ENCODE measurements around the gene MMRN1. TPM values are rescaled to one million over a fixed set of nuclear protein-coding genes. Genes with fewer than 3 reads are reported as not detected.

MMRN1 gene
- total RNA-seq, 1 experiment from 2014 or later, result not detected

- H3K27ac ChIP-seq, result no peak overlapping the region
- no peaks in the 10 kb centered on the region for H3K36me3 ChIP-seq (ENCODE audit: low read depth)
- no peaks in the 10 kb centered on the region for H3K79me2 ChIP-seq (ENCODE audit: low read depth)
- CTCF ChIA-PET, result no interaction called here
- no peaks in the 10 kb centered on the region for H3K9me3 ChIP-seq (ENCODE audit: insufficient read depth, low read depth)
- H3K9me2 ChIP-seq (ENCODE audit: insufficient read depth), result no peaks in the 10 kb centered on the region
- no peak for DNase-seq
- no peaks in the 10 kb centered on the region for H3K4me1 ChIP-seq (replicated peaks; ENCODE audit: insufficient read depth)
- no peaks in the 10 kb centered on the region for H3F3A ChIP-seq (ENCODE audit: insufficient read depth, low read depth)
- intact Hi-C loops (cut with micrococcal nuclease; ENCODE audit: unreplicated experiment), result no loop called here
- no TSS peak for BruUV-seq (replicated peaks)
- no peak for TF ChIP-seq EZH2 (IDR thresholded peaks at IDR 0.05; ENCODE audit: low read depth)
- no peak for TF ChIP-seq CTCF (conservative IDR thresholded peaks at IDR 0.05)
- no peak overlapping the region for H2AFZ ChIP-seq
- H3K27me3 ChIP-seq (ENCODE audit: insufficient read depth, low read depth), result no peaks in the 10 kb centered on the region
- no peaks in the 10 kb centered on the region for H4K20me1 ChIP-seq (ENCODE audit: insufficient read depth)
- H3K4me2 ChIP-seq, result no peak overlapping the region
- POLR2A ChIA-PET (ENCODE audit: unreplicated experiment), result no interaction called here
- no peak overlapping the region for H3K4me3 ChIP-seq
These were observed 44.9 kb downstream of the MMRN1 start for GRCh38 chr4:89939546-89939945.

GRCh38 chr4:89939994-89940393, 45.3 kb downstream of the MMRN1 start:
- H4K20me1 ChIP-seq (ENCODE audit: insufficient read depth), result no peaks in the 10 kb centered on the region
- no peak overlapping the region for H2AFZ ChIP-seq
- H3K4me2 ChIP-seq, result no peak overlapping the region
- no peaks in the 10 kb centered on the region for H3K9me2 ChIP-seq (ENCODE audit: insufficient read depth)
- no peaks in the 10 kb centered on the region for H3K9me3 ChIP-seq (ENCODE audit: insufficient read depth, low read depth)
- no peaks in the 10 kb centered on the region for H3K27me3 ChIP-seq (ENCODE audit: insufficient read depth, low read depth)
- DNase-seq, result no peak
- intact Hi-C loops (cut with micrococcal nuclease; ENCODE audit: unreplicated experiment), result no loop called here
- H3K36me3 ChIP-seq (ENCODE audit: low read depth), result no peaks in the 10 kb centered on the region
- no peaks in the 10 kb centered on the region for H3F3A ChIP-seq (ENCODE audit: insufficient read depth, low read depth)
- no peak for TF ChIP-seq CTCF (conservative IDR thresholded peaks at IDR 0.05)
- no peak for TF ChIP-seq EZH2 (IDR thresholded peaks at IDR 0.05; ENCODE audit: low read depth)
- no peaks in the 10 kb centered on the region for H3K79me2 ChIP-seq (ENCODE audit: low read depth)
- no peak overlapping the region for H3K4me3 ChIP-seq
- no peaks in the 10 kb centered on the region for H3K4me1 ChIP-seq (replicated peaks; ENCODE audit: insufficient read depth)
- ChIA-PET POLR2A (ENCODE audit: unreplicated experiment) (no interaction called here), CTCF (no interaction called here)
- no TSS peak for BruUV-seq (replicated peaks)
- H3K27ac ChIP-seq, result no peak overlapping the region

GRCh38 chr4:89942811-89943210, 48.2 kb downstream of the MMRN1 start:
- Histone ChIP-seq H3K27ac (no peak overlapping the region), H3K79me2 (ENCODE audit: low read depth) (no peaks in the 10 kb centered on the region), H3K36me3 (ENCODE audit: low read depth) (no peaks in the 10 kb centered on the region), H4K20me1 (ENCODE audit: insufficient read depth) (no peaks in the 10 kb centered on the region), H3K9me2 (ENCODE audit: insufficient read depth) (no peaks in the 10 kb centered on the region), H3K4me1 (replicated peaks; ENCODE audit: insufficient read depth) (no peaks in the 10 kb centered on the region), H2AFZ (no peak overlapping the region), H3K27me3 (ENCODE audit: insufficient read depth, low read depth) (no peaks in the 10 kb centered on the region), H3F3A (ENCODE audit: insufficient read depth, low read depth) (no peaks in the 10 kb centered on the region), H3K4me2 (no peak overlapping the region), H3K9me3 (ENCODE audit: insufficient read depth, low read depth) (no peaks in the 10 kb centered on the region), H3K4me3 (no peak overlapping the region)
- POLR2A ChIA-PET (ENCODE audit: unreplicated experiment), result no interaction called here
- TF ChIP-seq CTCF (conservative IDR thresholded peaks at IDR 0.05) (no peak), EZH2 (IDR thresholded peaks at IDR 0.05; ENCODE audit: low read depth) (no peak)
- CTCF ChIA-PET, result no interaction called here
- no TSS peak for BruUV-seq (replicated peaks)
- intact Hi-C loops (cut with micrococcal nuclease; ENCODE audit: unreplicated experiment), result no loop called here
- no peak for DNase-seq

Measured in PC-9 (cell line).